GM13977 (cell line): ENCODE measurements around the gene CYP26A1.
A peak's percentile ranks its signal among the peaks of the same experiment; 100 is the strongest.

Experiments used
- DNase-seq: peaks from one replicate; pipeline ENCODE4 v3.0.0; 2012; ENCODE audit warnings: low spot score
- CTCF ChIP-seq: IDR thresholded peaks from 2 replicates; pipeline ENCODE4 v1.5.1; 2012; ENCODE audit warnings: mild to moderate bottlenecking, control low read depth; ENCODE audit not compliant: insufficient read depth; ENCODE audit errors: extremely low read depth, missing control alignments
- in situ Hi-C: fragments of 300-500 bp; cut with MboI; formaldehyde crosslinking; loops from one replicate; pipeline ENCODE4 v1.12.0; 2022; ENCODE audit warnings: low sequenced_read_pairs, low pct_unique_long_range_greater_than_20kb, mixed read lengths, inconsistent platforms; ENCODE audit not compliant: unreplicated experiment

The CYP26A1 gene

GRCh38 chr10:93064874-93065660 lies 8.6 kb upstream of the CYP26A1 start:
- in situ Hi-C loops: no loop called here
- TF ChIP-seq CTCF: no peak
- no peak for DNase-seq

- in situ Hi-C loops: no loop called here
- DNase-seq: peak; percentile 36
- TF ChIP-seq CTCF: peak; percentile 14
Measured at GRCh38 chr10:93065675-93066543, 7.8 kb upstream of the CYP26A1 start.

- in situ Hi-C loops: no loop called here
- TF ChIP-seq CTCF: no peak
- DNase-seq: peak; percentile 27
Measured at GRCh38 chr10:93066544-93066913, 7.2 kb upstream of the CYP26A1 start.

GRCh38 chr10:93067443-93068365 lies 6.0 kb upstream of the CYP26A1 start:
- in situ Hi-C loops: no loop called here
- DNase-seq: peak; percentile 33

DNA sequence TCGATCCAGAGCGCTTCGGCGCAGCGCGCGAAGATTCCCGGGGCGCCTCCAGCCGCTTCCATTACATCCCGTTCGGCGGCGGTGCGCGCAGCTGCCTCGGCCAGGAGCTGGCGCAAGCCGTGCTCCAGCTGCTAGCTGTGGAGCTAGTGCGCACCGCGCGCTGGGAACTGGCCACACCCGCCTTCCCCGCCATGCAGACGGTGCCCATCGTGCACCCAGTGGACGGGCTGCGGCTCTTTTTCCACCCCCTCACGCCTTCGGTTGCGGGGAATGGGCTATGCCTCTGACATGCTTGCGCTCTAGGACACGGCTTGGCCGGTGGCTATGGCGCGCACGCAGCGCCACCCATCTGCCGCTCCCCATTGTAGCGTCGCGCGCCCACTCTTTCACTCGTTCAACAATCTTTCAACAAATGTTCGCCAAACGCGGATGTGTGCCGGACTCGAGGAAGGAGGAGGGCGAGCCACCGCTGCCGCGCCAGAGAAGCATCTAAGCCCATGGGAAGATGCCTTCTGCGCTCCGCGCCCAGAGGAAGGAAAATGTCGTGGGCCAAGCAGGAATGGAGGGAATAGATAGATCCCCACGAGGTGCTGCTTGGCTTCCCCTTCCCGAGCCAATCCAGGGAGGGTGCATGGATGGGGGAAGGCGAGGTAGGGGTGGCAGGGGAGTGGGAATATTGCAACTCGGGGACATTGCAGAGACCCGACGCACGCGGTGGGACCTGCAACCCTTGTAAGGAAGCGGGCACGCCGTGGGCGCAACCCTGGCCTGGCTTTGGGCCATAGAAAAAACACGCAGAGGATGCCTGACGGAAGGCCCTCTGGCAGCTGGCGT lies 5.1 kb upstream of the CYP26A1 start:
- peak; percentile 20 for TF ChIP-seq CTCF
- in situ Hi-C loops: no loop called here
- peak; percentile 64 for DNase-seq

More at GRCh38 chr10:93067443-93068365, 6.0 kb upstream of the CYP26A1 start:
- TF ChIP-seq CTCF: no peak

DNA sequence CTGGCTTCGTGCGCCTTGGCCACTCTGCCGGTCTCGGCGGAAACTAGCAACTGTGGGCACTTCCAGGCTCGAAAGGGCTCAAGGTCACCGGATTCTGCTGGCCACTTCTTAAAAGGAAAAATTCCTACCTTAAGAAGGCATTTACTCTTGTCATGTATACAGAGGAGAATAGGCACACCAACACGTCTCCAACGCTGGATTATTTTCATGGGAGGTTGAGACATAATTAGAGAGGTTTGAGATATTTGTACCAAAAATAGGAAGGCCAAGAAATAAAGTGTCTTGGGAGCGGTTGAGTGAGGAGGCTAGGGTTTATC lies 4.5 kb upstream of the CYP26A1 start:
- DNase-seq: no peak
- no peak for TF ChIP-seq CTCF

More for the DNA sequence above, 4.5 kb upstream of the CYP26A1 start:
- in situ Hi-C loops: no loop called here
